T-helper 9 cell (primary cell): Measurements from ENCODE around the gene ARAF.
A peak's percentile ranks its signal among the peaks of the same experiment; 100 is the strongest.

Experiments used
- DNase-seq: peaks from one replicate; pipeline ENCODE4 v3.0.0-alpha.2; 2020

ARAF gene

GRCh38 chrX:47564438-47565085 is 3.6 kb downstream of the ARAF start:
- no peak for DNase-seq

GRCh38 chrX:47566841-47567240 is 5.8 kb downstream of the ARAF start:
- no peak for DNase-seq

GRCh38 chrX:47568656-47569295 is 7.8 kb downstream of the ARAF start:
- no peak for DNase-seq

- no peak for DNase-seq
Measured at GRCh38 chrX:47570794-47571193, 9.8 kb downstream of the ARAF start.

- no peak for DNase-seq
Measured at GRCh38 chrX:47571215-47571614, 10.2 kb downstream of the ARAF start.

GRCh38 chrX:47571896-47572295 is 10.9 kb downstream of the ARAF start:
- no peak for DNase-seq

- DNase-seq: no peak
Measured at GRCh38 chrX:47572773-47573340, 11.9 kb downstream of the ARAF start.

GRCh38 chrX:47573341-47574075 is 12.5 kb downstream of the ARAF start:
- DNase-seq: no peak

GRCh38 chrX:47574076-47574546 is 13.1 kb downstream of the ARAF start:
- no peak for DNase-seq

- no peak for DNase-seq
Measured at GRCh38 chrX:47574547-47575301, 13.7 kb downstream of the ARAF start.

- no peak for DNase-seq
Measured at GRCh38 chrX:47576021-47576898, 15.3 kb downstream of the ARAF start.

GRCh38 chrX:47577424-47577823 is 16.4 kb downstream of the ARAF start:
- DNase-seq: no peak

GRCh38 chrX:47577901-47578300 is 16.9 kb downstream of the ARAF start:
- no peak for DNase-seq

GRCh38 chrX:47578692-47579091 is 17.7 kb downstream of the ARAF start:
- DNase-seq: no peak

GRCh38 chrX:47579537-47579936 is 18.5 kb downstream of the ARAF start:
- no peak for DNase-seq

- peak; percentile 67 for DNase-seq
Measured at GRCh38 chrX:47581731-47582647, 21.0 kb downstream of the ARAF start, which contains the start of gene TIMP1. TIMP1 (plus strand) TSS chrX:47582436; CDS start chrX:47583416, 980 bp downstream.

GRCh38 chrX:47583240-47583861 is 22.3 kb downstream of the ARAF start:
- DNase-seq: no peak

GRCh38 chrX:47584714-47585113 is 23.7 kb downstream of the ARAF start:
- no peak for DNase-seq

- DNase-seq: no peak
Measured at GRCh38 chrX:47585273-47585672, 24.3 kb downstream of the ARAF start.
